Limb (tissue), 2 donors: ENCODE results near the gene TTPAL.

ENCODE experiments used
- DNase-seq, 2 donors: peaks; one replicate each; pipeline ENCODE4 v3.0.0-alpha.2; 2016; ENCODE audit errors: extremely low spot score in 2 of 2

TTPAL gene

GRCh38 chr20:44533928-44534327 is 58.3 kb downstream of the TTPAL start:
- DNase-seq: no peak

GRCh38 chr20:44536175-44536574 is 60.5 kb downstream of the TTPAL start:
- DNase-seq: no peak

GRCh38 chr20:44537993-44538392 is 62.3 kb downstream of the TTPAL start:
- DNase-seq: no peak

- no peak for DNase-seq
These were observed 65.2 kb downstream of the TTPAL start for GRCh38 chr20:44540834-44541233.

DNA sequence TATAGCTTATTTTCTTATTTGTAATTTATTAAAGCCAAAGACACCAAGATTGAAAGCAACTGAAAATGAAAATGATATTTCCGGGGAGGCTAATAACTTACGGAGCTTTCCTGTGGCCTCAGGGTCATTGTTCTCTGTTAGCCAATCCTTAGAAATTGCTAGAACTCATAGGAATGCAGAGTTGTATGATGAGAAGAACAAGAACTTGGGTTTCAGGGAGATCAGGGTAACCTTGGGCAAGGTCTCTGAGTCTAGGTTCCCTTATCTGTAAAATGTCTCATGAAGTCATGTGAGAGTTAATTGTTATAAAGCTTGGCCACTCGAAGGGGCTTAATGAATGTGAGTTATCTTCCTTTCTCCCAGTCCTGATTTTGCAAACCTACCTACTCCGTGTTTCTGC is 66.3 kb downstream of the TTPAL start:
- no peak for DNase-seq

GRCh38 chr20:44542890-44543289 is 67.2 kb downstream of the TTPAL start:
- no peak for DNase-seq

GRCh38 chr20:44543358-44543757 is 67.7 kb downstream of the TTPAL start:
- DNase-seq: no peak
